Fibroblast of peridontal ligament (primary cell): ENCODE results near the gene GPT2.
A peak's percentile ranks its signal among the peaks of the same experiment; 100 is the strongest.
"Not testable (repeated sequence)": the region's sequence is repeated elsewhere in the genome, so short reads cannot be mapped to it uniquely, and the experiment has no call there.

ENCODE experiments used
- DNase-seq: peaks from one replicate; pipeline ENCODE4 v3.0.0-alpha.2; 2010; ENCODE audit errors: extremely low read depth

Gene GPT2

GRCh38 chr16:46862555-46863447 is 21.4 kb upstream of the GPT2 start:
- DNase-seq: no peak

GRCh38 chr16:46866286-46866685 is 17.9 kb upstream of the GPT2 start:
- no peak for DNase-seq

GRCh38 chr16:46867486-46867885 is 16.7 kb upstream of the GPT2 start:
- not testable (repeated sequence) for DNase-seq

- DNase-seq: not testable (repeated sequence)
Measured at GRCh38 chr16:46868891-46869290, 15.3 kb upstream of the GPT2 start.

DNA sequence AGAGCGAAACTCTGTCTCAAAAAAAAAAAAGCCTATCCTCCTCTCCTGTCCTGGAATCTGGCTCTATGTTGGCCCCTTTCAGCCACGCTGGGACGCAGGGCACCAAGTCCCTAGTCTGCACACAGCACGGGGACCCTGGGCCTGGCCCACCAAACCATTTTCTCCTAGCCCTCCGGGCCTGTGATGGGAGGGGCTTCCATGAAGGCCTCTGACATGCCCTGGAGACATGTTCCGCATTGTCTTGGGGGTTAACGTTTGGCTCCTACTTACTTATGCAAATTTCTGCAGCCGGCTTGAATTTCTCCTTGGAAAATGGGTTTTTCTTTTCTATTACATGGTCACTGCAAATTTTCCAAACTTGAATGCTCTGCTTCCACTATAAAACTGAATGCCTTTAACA is 12.6 kb upstream of the GPT2 start:
- DNase-seq: no peak

DNA sequence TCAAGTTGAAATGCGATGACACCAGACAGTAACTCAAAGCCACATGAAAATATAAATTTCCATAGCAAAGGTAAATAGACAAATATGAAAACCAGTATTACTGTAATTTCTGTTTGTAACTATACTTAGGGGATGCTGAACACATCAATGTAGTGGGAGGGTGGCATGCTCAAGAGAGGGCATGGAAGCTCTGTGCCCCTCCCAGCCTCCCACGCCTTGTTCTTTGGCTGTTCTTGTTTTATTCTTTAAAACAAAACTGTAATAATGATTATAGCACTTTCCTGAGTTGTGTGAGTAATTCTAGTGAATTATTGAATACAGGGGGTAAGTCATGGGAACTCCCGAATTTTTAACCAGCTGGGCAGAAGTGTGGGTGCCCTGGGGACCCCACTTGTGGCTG is 11.0 kb upstream of the GPT2 start:
- no peak for DNase-seq

DNA sequence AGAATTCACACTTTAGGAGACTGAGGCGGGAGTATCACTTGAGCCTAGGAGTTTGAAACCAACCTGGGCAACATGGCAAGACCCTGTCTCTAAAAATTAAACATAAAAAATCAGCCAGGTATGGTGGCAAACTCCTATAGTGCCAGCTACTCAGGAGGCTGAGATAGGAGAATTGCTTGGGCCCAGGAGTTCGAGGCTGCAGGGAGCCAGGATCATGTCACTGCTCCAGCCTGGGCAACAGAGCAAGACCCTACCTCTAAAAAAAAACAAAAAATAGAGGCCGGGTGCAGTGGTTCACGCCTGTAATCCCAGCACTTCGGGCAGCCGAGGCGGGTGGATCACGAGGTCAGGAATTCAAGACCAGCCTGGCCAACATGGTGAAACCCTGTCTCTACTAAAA is 8.9 kb upstream of the GPT2 start:
- DNase-seq: no peak

DNA sequence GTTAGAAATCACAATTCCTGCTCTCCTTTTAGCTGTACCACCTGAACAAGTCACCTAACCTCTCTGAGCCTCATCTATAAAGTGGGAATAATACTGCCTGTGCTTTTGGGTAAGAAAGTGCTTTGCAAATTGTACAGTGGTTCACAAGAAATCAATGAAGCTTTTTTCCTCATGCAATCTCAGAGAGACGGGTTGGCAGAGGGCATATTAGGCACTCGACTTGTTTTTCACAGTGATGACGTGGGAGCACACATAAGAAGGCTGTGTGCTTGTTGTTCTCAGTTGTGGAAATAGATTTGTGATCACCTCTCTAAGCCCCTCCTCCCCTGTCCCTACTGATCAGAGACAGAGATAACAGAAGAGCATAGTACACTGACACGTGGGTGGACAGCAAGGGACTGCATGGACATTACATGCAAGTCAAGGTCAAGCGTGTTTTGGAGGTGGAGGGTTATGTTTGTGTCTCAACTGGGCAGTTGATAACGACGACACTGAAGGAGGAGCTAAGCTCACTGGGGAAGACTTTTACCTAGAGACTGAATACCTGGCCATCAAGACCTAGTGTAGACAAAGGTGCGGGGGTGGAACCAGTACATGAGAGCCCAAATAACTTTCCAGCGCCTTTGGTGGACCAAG is 1.7 kb upstream of the GPT2 start:
- DNase-seq: no peak

DNA sequence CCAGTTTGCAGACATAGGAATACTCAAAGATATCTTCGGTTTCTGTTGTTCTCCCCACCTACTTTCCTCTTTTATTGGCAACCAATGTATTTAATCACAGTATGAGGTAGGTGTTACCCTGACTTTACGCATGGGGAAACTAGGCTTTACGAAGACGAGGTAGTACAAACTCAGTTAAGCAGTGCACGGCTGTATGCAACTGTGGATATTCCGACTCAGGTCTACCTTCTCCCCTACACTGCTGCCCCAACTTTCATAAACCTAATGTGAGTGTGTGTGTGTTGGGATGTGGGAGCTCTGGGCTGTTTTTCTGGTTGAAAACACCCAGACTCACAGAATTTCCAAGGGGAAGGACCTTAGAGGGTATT is 1.2 kb upstream of the GPT2 start:
- no peak for DNase-seq

DNA sequence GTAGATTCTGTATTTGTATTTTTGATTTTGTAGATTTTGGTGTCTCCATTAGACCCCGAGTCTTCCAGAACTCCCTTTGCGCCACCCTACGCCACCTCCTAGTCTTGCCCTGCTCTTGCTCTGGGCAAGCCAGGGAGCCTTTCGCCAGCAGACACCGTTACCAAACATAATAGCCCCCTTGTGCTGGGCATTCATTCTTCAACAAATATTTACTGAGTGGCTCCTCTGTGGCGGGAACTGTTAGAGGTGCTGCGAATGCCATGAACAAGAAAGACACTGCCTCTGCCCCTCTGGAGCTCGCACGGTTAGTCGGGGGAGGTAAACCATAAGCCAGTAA is 841 bp upstream of the GPT2 start:
- DNase-seq: no peak

DNA sequence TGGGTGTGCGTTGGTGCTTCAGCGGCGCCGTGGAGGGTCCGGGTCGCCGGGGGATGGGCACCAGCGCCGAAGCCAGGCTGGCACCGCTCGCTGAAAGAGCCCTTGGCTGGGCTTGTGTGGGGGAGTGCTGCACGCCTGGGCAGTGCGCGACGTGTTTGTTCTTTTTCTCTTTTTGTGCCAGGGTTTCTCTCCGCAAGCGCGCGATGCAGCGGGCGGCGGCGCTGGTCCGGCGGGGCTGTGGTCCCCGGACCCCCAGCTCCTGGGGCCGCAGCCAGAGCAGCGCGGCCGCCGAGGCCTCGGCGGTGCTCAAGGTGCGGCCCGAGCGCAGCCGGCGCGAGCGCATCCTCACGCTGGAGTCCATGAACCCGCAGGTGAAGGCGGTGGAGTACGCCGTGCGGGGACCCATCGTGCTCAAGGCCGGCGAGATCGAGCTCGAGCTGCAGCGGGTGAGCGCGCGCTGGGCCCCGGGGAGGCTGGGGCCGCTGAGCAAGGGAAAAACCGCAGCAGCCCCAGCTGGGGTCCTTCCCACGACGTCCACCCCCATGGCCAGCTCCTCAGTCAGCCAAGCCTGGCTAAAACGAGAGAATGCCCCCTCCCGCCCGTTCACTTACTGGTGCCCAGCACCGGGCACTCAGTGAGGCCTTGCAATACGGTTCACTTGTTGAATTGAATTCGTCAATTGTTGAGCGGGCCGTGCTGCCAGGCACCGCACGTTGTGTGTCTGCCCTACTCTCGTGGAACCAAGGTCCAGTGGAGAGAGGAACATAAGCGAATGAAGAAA is 541 bp downstream of the GPT2 start:
- peak; percentile 17 for DNase-seq

GRCh38 chr16:46885960-46886763 is 2.0 kb downstream of the GPT2 start:
- peak; percentile 27 for DNase-seq

DNA sequence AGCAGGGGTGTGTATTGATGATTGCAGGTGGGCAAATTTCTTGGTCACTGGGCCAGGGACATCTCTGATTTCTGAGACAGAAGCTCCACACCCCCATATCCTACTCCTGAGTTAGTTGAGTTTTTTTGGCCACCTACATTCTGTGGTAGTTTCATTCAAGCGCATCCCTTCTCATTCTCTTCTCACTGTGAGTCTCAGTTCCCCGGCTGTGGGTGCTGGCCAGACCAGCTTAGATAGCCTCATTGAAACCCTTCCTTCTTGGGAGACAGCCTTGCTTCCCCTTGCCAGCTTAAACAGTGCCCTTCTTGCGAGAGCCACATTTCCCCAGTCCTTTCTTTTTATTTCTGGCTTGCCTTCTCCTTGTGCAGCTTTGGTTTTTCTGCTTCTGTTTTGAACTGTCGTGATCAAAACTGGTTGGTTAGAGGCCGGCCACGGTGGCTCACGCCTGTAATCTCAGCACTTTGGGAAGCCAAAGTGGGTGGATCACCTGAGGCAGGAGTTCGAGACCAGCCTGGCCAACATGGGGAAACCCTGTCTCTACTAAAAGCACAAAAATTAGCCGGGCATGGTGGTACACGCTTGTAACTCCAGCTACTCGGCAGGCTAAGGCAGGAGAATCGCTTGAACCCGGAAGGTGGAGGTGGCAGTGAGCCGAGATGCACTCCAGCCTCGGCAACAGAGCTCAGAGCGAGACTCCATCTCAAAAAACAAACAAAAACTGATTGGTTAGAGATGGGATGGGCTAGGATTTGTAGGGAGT is 2.8 kb downstream of the GPT2 start:
- no peak for DNase-seq

GRCh38 chr16:46887524-46887854 is 3.3 kb downstream of the GPT2 start:
- DNase-seq: no peak

DNA sequence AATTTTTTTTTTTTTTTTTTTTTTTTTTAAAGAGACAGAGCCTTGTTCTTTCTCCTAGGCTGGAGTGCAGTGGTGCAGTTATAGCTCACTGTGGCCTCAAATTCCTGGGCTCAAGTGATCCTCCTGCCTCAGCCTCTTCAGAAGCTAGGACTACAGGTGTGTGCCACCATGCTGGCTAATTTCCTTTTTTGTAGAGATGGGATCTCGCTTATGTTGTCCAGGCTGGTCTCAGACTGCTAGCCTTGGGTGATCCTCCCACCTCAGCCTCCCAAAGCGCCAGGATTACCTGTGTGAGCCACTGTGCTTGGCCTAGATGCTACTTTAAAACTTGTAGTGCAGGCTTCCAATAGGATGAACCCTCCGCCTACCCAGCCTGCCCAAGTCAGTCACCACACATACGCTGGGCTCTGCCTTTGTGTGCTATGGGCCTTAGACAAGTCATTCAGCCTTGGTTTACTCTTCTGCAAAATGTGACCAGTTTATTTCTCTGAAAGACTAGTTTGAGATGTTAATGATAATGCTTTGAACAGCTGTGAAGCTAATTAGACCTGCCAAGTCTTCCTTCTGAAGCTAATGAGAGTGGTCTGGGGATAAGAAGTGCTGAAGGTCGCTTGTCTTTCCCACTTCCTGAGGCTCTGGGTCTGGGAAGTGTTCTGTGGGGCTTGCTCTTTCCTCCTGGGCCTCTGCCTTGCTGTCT is 5.2 kb downstream of the GPT2 start:
- no peak for DNase-seq

DNA sequence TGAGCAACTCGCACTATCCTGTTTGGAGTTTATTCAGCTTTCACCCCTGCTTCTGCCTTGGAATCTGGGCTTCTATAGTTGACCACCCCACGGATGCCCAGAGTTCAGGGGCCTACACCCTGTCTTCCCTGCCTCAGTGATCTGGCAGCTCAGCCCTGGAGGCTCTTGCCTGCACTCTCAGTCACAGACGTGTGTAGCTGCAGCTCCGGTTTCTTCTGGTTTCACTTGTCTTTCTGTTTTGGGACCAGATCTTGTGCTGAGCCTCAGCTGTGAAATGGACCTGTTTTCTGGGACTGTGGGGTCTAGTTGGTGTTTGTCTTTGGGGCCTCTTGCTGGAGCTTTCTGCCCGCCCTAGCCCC is 5.8 kb downstream of the GPT2 start:
- no peak for DNase-seq

GRCh38 chr16:46891910-46892309 is 7.7 kb downstream of the GPT2 start:
- no peak for DNase-seq

DNA sequence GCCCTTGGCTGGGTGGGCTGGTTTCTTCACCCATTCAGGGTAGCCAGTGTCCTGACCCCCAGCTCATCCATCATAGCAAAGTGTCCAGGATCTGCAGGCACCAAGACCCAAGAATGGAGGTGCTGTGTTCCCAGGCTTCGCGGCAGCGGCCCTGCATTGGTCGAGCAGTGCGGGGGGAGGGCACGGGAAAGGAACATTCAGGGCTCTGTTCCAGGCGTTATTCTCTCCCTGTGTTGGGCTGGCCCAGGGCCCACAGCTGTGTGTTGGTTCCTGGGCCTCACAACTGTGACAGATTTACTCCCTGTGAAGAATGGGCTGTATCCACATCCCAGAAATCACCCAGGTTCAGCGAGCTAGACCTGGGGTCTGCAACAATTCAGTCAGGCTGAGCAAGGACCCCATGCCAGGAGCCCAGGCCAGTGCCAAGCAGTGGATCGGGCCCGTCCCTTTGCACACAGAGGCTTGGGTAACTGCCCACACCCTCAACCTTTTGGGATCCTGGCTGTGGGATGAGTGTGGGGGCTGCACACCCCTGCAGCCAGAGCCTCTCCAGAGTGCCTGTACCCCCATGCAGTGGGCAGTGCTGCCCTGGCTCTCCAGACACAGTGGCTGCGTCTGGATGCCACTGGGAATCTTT is 10.0 kb downstream of the GPT2 start:
- DNase-seq: no peak

DNA sequence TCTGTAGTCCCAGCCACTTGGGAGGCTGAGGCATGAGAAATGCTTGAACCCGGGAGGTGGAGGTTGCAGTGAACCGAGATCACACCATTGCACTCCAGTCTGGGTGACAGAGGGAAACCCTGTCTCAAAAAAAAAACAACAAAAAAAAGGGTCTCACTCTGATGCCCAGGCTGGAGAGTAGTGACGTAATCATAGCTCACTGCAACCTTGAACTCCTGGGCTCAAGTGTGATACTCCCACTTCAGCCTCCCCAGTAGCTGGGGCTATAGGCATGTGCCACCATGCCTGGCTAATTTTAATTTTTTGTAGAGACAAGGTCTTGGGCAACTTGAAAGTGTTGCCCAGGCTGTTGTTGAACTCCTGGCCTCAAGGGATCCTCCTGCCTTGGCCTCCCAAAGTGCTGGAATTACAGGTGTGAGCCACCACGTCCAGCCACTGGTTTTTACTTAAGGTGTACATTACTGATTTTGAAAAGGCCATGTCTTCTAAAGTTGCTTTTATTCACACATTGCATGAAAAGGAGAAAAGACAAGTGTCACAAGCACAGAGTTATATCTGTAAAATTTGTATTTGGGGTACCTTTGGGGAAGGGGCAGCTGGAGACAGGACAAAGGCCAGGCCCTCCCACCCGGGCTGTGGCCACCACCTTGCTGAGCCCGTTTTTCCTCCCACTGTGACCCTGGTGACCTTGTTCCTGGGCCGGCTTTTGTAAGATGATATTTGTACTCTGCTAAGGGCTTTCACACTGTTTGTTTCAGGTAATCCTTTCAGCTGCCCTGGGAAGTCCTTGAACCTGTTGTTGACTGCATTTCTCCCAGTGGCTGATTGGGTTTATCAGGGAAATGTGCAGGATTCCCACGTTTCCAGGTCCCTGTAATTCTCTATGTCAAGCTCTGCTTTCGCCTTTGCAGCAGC is 11.5 kb downstream of the GPT2 start:
- DNase-seq: no peak
